HG03280 (cell line): ENCODE results near the gene IL1RAPL1.

Experiments used
- ATAC-seq: cut with Tn5 transposase; IDR thresholded peaks from one replicate; pipeline ENCODE4 v1.9.1; 2021; ENCODE audit warnings: mild to moderate bottlenecking, moderate library complexity; ENCODE audit not compliant: unreplicated experiment

The IL1RAPL1 gene

DNA sequence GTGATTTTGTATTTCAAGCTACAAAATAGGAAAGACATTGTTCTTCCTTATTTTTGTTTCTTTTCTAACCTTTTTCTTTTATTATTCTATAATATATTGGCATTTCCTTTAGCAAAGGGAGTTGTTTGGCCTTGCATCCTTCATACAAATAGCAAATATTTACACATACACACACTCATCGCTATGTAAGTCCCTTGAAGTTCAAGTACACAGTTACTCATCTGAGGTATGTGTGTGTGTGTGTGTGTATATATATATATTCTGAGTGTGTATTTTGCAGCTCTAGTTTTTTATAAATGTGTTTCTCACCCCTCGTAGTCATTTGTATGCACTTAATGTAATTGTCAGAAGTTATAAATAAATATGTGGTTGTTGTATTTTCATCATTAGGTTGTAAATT, 903.4 kb downstream of the IL1RAPL1 start:
- no peak for ATAC-seq

DNA sequence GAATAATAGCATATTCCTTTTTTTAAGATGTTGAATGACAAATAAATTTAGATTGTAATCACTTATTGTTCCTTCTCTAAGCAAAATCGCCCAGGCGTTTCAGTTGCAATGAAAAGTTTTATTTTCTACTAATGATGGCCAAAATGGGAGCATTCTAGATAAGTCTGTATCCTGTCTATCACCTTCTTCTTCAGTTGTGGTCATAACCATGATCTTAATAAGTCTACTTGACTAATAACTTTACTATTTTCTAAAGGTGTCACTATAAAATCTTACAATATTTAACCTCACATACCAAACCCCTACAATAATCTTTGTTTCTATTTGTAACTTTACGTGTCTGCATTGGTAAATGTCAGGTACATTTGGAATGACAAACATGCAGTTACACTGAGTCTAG, 904.4 kb downstream of the IL1RAPL1 start:
- ATAC-seq, result no peak

DNA sequence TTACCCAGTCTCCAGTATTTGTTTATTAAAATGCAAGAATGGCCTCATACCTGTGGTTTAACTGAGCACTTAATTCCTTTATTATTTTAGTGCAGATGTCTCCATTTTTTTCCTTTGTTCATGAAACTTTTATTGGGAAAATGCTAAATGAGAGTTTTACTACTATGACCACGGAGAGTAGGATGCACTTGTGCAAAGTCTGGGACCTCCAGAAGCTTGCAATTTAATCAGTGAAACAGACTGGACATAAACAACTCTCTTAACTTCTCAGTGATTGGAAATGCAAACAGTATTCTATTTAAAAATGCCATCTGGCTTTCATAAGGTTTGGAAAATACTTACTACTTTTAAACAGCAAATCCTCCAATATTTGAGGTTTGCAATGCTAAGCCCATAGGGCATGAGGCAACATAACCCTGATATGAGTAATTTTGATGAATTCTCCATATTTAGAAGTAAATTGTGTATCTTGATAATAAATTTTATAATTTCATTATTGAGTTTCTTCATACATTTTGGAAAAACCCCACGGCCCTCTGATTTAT, 909.5 kb downstream of the IL1RAPL1 start:
- ATAC-seq, result no peak

DNA sequence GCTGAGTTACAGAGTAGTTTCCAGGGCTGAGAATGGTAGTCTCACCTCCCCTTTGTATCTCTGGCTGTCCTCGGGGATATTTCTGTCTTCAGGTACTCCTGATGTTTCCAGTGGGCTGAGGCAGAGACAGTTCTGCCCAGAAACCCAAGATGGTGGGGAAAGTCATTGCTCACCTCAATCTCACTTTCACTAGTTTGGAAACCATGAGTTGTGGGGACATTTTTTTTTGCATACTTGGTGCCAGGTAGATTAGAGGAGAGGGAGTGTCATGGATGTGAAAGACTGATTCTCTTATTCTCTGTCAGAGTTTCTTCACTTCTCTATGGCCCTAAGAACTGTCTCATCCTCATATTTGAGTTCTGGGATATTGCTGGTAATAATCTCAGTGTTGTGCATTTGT, 919.5 kb downstream of the IL1RAPL1 start:
- no peak for ATAC-seq

DNA sequence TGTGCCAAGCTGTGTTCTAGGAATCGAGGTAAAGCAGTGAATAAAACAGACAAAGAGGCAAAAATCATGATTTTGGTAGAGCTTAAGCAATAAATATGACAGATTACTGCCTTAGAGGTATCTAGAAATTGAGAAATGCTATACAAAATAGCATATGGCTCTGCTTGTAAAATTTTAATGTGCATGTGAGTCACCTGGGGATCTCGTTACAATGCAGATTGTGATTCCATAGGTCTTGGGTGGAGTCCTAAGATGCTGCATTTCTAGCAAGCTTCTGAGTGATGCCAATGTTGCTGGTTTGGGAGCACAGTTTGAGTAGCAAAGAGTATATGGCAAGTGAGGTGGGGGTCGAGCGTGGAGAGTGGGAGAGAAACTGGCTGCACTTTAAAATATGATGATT, 930.9 kb downstream of the IL1RAPL1 start:
- no peak for ATAC-seq

DNA sequence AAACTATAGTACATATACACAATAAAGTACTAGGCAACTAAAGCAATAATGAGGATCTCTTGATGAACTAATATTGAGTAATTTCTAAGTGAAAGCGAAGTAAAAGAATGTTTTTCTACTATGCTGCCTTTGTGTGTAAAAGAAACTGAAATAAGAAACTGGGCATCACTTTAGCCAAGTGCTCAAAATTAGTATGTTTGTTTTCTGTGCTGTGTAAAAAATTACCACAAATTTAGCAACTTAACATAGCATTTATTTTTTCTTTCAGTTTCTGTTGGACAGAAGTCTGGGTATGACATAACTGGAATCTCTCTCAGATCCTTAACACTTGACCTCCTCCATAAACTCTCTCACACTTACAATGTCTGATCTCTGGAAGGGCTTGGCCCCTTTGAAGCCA, 941.0 kb downstream of the IL1RAPL1 start:
- ATAC-seq, result peak; percentile 68

DNA sequence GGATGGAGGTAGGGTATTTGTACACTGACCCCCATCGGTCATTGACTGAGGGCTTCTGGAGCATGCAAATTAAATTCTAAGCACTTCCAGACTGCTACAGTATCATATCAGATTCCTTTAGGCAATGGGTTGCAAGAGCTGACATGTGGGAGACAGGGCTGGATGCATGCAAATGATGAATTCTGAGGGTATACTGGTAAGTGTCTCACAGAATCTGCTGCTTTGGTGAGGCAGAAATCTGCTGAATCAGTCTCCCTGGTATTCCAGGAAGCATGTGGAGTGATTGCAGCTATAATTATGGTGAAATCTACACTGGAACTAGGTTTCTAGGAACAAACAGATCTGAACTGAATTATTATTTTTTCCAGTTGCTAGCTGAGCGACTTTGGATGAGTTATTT, 943.3 kb downstream of the IL1RAPL1 start:
- ATAC-seq, result no peak

DNA sequence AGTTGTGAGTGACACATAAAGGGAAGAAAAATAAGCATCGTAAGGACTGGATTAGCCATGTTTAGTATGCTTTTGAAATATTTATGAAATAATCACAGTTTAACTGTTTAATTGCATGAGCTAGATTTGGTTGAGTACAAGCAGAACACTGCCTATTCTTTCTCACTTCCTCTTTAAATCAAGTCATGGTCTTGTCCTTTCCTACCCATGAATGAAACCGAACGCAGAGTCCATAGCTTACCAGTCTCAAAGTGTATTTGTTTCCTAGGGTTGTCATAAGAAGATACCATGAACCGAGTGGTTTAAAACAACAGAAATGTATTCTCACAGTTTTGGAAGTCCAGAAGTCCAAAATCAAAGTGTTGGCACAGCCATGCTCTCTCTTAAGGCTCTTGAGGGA, 944.1 kb downstream of the IL1RAPL1 start:
- ATAC-seq, result peak; percentile 88

DNA sequence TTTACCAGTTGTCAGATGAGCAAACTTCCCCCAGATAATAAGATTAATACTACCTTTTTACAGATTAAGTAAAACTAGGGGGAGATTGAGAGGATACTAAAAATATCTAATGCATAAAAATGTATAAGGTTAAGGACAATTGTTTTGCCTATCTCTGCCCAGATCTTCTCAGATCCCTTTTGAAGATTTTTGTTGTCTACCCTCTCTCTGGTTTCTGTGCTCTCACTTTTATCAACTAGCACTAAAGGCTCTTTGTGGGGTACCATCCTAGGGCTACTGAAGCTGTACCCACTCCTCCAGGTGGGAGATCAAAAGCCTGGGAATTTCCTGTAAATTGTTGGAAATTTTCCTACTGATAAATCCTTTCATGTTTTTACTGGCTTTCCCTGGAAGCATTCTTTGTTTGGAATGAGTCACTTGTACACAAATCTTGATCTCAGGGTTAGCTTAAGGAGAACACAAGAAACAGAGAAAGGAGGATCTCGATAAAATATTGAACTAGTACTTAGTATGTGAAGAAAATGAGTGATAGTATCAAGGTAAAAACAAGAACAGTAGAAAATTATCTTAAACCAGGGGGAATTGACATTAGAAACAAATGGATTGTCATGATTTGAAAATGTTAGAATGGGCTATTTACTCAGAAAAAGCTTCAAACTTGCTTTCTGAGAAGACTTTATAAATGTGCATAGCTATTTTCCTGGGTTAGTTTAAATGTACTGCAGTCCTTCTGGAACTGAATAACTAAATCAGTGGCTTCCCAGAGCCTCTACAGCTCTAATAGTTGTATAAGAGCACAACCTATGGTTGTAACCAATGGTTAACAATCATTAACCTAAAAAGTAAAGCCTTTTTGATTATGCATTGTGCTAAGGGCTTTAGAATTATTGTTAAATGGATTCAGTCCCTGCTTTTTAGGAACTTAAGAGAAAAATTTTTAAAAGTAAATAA, 948.2 kb downstream of the IL1RAPL1 start:
- no peak for ATAC-seq

DNA sequence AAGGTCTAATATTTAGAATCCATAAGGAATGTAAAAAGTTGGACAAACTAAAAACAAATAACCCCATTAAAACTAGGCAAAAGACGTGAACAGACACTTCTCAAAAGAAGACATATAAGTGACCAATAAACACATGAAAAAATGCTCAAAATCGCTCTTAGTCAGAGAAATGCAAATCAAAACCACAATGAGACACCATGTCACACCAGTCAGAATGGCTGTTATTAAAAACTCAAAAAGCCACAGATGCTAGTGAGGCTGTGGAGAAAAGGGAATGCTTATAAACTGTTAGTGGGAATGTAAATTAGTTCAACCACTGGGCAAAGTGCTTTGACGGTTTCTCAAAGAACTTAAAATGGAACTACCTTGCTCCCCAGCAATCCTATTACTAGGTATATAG, 953.8 kb downstream of the IL1RAPL1 start:
- ATAC-seq, result no peak

DNA sequence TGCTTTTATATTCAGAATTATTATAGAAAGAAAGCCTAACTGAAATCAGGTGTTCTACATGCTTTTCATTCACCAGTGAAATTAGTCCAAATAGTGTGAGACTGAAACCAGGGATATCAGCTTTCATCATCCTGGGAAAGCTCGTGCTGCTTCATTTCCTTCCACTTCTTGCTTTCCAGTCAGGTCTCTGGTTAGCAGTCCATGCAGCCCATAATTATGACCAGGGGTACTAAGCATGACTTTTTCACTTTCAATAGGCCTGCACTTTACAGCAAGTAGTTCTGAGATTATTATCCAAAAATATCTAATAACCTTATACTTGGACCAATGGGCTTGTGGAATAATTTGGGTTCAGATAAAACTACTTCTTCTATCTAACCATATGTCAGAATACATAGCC, 954.9 kb downstream of the IL1RAPL1 start:
- no peak for ATAC-seq

DNA sequence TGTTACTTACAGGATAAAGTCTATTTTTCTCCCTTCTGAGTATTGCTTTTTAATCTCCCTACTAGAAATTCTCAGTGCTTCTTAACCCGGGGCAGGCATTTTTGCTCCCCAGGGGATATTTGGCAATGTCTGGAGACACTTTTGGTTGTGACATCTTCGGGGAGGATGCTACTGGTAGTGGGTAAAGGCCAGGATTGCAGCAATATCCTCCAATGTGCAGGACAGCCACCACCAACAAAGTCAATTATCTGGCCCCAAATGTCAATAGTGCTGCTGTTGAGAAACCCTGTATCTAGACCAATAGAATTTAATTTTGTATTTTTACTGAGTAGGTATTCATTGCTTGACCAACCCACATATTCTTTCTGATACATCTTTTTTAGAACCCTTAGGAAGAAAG, 958.6 kb downstream of the IL1RAPL1 start:
- ATAC-seq, result no peak

DNA sequence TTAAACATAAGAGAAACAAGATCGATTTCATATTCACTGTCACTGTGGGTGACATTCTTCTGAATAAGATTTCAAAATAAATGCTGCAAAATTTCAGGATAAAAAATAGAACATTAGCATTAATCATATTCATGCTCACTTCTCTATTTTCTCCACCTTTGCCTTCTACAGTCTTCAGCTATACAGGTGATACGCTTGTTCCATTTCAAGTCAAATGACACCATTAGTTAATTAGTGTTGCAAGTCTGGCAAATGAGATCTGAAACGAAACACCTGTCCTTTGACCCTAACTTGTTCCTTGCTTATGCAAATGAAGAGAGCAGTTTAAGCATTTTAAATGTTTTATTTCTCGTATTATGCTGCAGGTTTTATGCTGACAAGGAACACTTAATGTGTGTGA, 960.6 kb downstream of the IL1RAPL1 start:
- no peak for ATAC-seq

DNA sequence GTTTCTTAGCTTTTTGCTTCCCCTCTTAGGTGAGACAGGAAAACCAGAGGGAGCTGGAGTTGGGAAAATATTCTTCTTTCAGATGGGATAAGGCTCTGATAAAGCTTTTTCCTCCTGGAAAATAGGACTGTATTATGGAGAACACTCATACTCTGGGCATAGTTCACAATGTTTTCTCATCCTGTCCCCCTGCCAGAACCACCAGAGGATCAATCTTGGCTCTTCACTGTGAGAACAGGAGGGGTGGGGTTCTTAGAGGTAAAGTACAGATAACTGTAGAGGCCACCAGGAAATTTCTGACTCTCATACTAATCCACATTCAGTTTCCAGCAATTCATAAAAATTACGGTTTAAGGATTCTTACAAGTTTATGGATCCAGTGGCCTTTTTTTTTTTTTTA, 966.3 kb downstream of the IL1RAPL1 start:
- no peak for ATAC-seq

DNA sequence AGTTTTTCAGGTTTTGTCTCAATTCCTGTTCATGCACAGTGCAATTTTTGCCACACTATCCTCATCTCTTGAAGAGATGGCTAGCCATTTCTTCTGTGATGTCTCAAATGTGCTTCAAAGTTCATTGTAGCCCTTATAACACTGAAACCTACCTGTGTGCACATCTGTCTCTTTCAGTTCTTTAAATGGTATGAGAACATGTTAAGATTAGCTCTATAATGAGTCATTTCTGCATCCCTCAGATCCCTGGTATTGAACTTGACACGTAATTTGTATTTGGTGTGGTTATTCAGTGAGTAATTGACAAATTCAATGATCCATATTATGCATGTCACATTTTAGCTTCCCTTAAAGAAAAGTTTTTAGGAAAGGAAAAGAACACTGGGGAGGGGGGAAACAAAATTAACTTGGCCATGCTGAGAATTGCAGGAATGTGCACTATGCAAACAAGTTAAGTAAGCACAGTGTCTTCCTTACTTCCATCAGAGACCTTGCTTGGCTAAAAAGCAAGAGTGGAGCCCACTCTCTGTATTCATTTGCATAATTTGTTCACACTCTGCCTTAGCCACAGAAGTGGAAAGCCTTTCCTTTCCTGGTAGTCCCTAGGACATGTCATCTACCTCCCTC, 968.3 kb downstream of the IL1RAPL1 start:
- peak; percentile 99 for ATAC-seq

DNA sequence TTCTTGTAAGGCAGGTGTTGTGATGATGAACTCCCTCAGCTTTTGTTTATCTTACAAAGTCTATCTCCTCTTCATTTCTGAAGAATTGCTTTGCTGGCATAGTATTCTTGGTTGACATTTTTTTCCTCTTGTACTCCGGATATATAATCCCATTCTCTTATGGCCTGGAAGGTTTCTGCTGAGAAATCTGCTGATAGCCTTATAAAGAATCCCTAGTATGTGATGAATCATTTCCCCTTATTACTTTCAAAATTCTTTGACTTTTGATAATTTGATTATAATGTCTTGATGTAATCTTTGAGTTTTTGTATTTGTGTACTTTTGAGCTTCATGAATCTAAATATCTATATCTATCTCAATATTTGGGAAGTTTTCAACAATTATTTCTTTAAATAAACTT, 972.8 kb downstream of the IL1RAPL1 start:
- no peak for ATAC-seq

DNA sequence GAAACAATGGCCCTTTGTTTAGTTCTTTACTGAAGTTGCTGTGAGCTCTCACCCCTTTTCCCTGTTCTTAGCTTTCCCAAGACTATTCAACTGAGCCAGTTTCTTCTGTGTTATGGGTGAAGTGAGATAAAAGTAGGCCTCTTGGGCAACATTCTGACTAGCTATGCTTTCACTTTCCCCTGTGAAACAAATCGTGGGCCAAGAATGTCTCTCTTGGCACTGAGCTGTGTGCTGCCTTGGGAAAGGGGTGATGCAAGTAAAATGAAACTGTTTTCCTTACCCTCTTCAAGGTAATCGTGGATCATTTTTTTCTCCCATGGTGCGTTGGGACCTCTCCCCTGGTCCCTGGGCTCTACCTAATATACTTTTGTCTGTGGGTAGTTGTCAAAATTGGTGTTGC, 974.2 kb downstream of the IL1RAPL1 start:
- ATAC-seq, result no peak

DNA sequence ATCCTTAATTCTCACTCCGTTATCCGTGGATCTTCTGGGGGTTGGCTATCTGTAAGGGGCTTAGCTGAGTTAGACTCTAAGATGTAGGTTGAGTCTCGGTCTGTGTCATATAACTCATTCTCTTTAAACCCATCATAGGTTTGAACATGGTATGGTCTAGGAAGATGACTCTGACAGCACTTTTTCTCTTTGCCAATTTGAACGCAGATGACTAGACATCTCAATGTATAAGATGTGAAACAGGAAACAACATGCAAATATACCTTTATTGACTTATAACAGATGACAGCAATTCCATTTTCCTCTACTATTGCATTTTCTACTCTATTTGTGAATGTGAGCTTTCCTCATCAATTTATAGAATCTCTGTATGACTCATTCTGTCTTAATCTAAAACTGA, 993.3 kb downstream of the IL1RAPL1 start:
- ATAC-seq, result no peak

DNA sequence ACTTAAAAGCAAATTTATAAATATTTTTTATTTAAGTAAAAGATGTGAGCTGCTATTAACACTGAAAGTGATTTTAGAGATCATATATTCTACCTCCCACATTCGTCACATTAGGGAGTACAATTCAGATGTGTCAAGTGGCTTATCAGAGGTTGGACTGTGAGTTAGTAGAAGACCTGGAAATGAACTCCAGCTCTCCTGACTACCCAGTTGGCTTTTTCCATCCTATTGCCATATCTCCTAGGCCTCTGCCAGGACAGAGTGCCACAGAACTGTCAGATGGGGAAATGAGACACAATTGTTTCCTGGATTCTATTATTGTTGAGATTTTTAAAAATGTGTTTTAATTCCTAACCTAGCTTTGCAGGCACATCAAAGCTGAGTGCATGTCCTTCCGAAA, 994.0 kb downstream of the IL1RAPL1 start:
- ATAC-seq, result no peak

DNA sequence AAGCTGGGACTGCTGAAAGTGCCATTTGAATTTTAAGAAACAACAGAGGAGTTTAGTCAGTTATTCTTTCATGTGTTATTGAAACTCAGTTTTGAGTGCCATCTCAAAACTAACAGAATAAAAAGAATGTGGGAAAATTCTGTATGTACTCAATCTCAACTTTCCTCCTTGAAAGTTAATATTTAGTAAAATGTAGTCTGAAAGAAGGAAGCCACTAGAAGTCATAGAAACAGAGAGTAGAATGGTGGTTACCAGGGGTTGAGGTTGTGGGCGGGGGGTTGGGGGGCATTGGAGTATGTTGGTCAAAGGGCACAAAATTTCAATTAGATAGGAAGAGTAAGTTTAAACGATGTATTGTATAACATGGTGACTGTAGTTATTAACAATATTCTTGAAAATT, 999.9 kb downstream of the IL1RAPL1 start:
- ATAC-seq, result no peak

DNA sequence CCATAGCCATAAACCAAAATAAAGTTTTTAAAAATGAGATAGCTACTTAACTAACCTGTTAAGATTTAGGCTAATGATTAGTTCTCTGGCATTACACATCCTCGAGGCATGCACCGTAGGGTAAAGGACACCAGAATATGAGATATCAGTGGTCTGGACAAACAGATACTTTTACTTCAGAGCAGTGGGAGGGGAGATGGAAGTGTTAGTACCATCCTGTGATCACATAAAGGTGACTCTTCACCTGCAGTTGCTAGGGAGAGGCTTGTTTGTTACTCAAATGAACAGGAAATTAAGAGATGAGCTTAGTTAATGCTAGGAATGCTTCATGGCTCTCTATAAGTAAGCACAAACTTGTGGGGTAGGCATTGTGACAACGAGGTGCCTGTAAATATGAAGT, 1003.7 kb downstream of the IL1RAPL1 start:
- no peak for ATAC-seq

DNA sequence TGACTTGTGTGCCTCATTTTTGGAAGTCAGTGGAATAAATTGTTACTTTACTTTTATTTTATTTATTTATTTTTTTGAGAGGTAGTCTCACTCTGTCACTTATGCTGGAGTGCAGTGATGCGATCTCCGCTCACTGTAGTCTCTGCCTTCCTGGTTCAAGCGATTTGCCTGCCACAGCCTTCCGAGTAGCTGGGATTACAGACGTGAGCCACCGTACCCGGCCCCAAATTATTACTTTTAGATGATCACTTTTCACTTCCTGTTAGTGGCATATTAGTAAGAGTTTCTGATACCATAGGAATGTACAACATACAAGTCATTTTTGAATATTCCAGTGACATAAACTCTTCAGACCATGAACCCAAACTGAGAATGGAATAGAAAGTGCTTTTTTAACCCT, 1017.1 kb downstream of the IL1RAPL1 start:
- ATAC-seq, result no peak
